Parathyroid adenoma (tissue), 2 donors: Measurements from ENCODE around the gene NANOS3.

ENCODE experiments used
- H2AFZ ChIP-seq: fragments of 300-600 bp; sonication (generic); one replicate; pipeline ENCODE4 v1.7.0; 2017; ENCODE audit warnings: antibody characterized with exemption, mild to moderate bottlenecking
- H3K27ac ChIP-seq: fragments of 300-600 bp; sonication (generic); one replicate; pipeline ENCODE4 v1.7.0; 2017
- H3K27me3 ChIP-seq: fragments of 300-600 bp; sonication (generic); one replicate; pipeline ENCODE4 v1.7.0; 2017; ENCODE audit warnings: low read length; ENCODE audit not compliant: control insufficient read depth, insufficient read depth
- H3K36me3 ChIP-seq: fragments of 300-600 bp; sonication (generic); one replicate; pipeline ENCODE4 v1.7.0; 2017; ENCODE audit warnings: low read length; ENCODE audit not compliant: control insufficient read depth, insufficient read depth
- H3K4me1 ChIP-seq: fragments of 300-600 bp; sonication (generic); one replicate; pipeline ENCODE4 v1.7.0; 2017; ENCODE audit warnings: control low read depth
- H3K4me2 ChIP-seq: fragments of 300-600 bp; sonication (generic); one replicate; pipeline ENCODE4 v1.7.0; 2017; ENCODE audit warnings: low read length
- H3K4me3 ChIP-seq: fragments of 300-600 bp; sonication (generic); one replicate; pipeline ENCODE4 v1.7.0; 2017; ENCODE audit warnings: low read depth, low read length
- H3K79me2 ChIP-seq: fragments of 300-600 bp; sonication (generic); one replicate; pipeline ENCODE4 v1.7.0; 2017; ENCODE audit warnings: control low read depth
- H3K9ac ChIP-seq: fragments of 300-600 bp; sonication (generic); one replicate; pipeline ENCODE4 v1.7.0; 2017; ENCODE audit warnings: mild to moderate bottlenecking
- H3K9me3 ChIP-seq: fragments of 300-600 bp; sonication (generic); one replicate; pipeline ENCODE4 v1.7.0; 2017; ENCODE audit warnings: low read length; ENCODE audit not compliant: control insufficient read depth
- CTCF ChIP-seq: fragments of 300-600 bp; sonication (generic); IDR thresholded peaks from one replicate; pipeline ENCODE4 v1.7.0; 2017; ENCODE audit warnings: antibody characterized with exemption, mild to moderate bottlenecking
- donor health status: primary hyperparathyroidism.

The NANOS3 gene

GRCh38 chr19:13876834-13877233 is at the start of gene NANOS3:
TSS of gene NANOS3 (plus strand) at chr19:13877134. CDS start at chr19:13877249, 115 bp downstream.
- Histone ChIP-seq H3K4me2 (no peak within 1 kb of the TSS), H3K27ac (no peak within 1 kb of the TSS), H3K4me3 (no peak within 1 kb of the TSS), H3K79me2 (no peaks in the 10 kb centered on the region), H3K9me3 (no peaks in the 10 kb centered on the region), H3K9ac (no peak within 1 kb of the TSS), H3K4me1 (peaks cover 5% of the 10 kb centered on the region), H3K27me3 (no peaks in the 10 kb centered on the region), H2AFZ (no peak within 1 kb of the TSS), H3K36me3 (no peaks in the 10 kb centered on the region)
- TF ChIP-seq CTCF, result no peak

- TF ChIP-seq CTCF, result no peak
- Histone ChIP-seq H3K4me1 (no peaks in the 10 kb centered on the region), H3K27ac (no peak overlapping the region), H3K79me2 (peaks cover 5% of the 10 kb centered on the region), H3K27me3 (no peaks in the 10 kb centered on the region), H2AFZ (no peak overlapping the region), H3K9ac (no peak overlapping the region), H3K9me3 (no peaks in the 10 kb centered on the region), H3K4me3 (no peak overlapping the region), H3K4me2 (no peak overlapping the region), H3K36me3 (no peaks in the 10 kb centered on the region)
These were observed 49.3 kb upstream of the NANOS3 start for GRCh38 chr19:13827656-13828055.

- H3K9me3 ChIP-seq, result no peaks in the 10 kb centered on the region
- H3K27me3 ChIP-seq, result no peaks in the 10 kb centered on the region
- H3K9ac ChIP-seq, result no peak overlapping the region
- no peak overlapping the region for H3K4me2 ChIP-seq
- peaks cover 5% of the 10 kb centered on the region for H3K79me2 ChIP-seq
- no peak for TF ChIP-seq CTCF
- peaks cover 11% of the 10 kb centered on the region for H3K4me1 ChIP-seq
- no peaks in the 10 kb centered on the region for H3K36me3 ChIP-seq
- H2AFZ ChIP-seq, result no peak overlapping the region
- H3K27ac ChIP-seq, result no peak overlapping the region
- H3K4me3 ChIP-seq, result no peak overlapping the region
These were observed 46.7 kb upstream of the NANOS3 start for GRCh38 chr19:13830114-13830740.

- H3K36me3 ChIP-seq, result no peaks in the 10 kb centered on the region
These were observed 46.0 kb upstream of the NANOS3 start for GRCh38 chr19:13830741-13831536.

More at GRCh38 chr19:13830741-13831536, 46.0 kb upstream of the NANOS3 start:
- peaks cover 11% of the 10 kb centered on the region for H3K4me1 ChIP-seq
- no peak overlapping the region for H3K4me2 ChIP-seq
- no peak overlapping the region for H3K4me3 ChIP-seq
- H3K9ac ChIP-seq, result no peak overlapping the region
- no peaks in the 10 kb centered on the region for H3K27me3 ChIP-seq
- no peaks in the 10 kb centered on the region for H3K79me2 ChIP-seq
- H3K27ac ChIP-seq, result no peak overlapping the region
- H3K9me3 ChIP-seq, result no peaks in the 10 kb centered on the region
- TF ChIP-seq CTCF, result no peak
- no peak overlapping the region for H2AFZ ChIP-seq
